Measurements from ENCODE around the gene ADAMTS9.

ADAMTS9 gene

GRCh38 chr3:64675687-64676247, 12.0 kb downstream of the ADAMTS9 start:
- no peak for DNase-seq (ENCODE audit: low spot score)
- TF ChIP-seq, protein P1, sequence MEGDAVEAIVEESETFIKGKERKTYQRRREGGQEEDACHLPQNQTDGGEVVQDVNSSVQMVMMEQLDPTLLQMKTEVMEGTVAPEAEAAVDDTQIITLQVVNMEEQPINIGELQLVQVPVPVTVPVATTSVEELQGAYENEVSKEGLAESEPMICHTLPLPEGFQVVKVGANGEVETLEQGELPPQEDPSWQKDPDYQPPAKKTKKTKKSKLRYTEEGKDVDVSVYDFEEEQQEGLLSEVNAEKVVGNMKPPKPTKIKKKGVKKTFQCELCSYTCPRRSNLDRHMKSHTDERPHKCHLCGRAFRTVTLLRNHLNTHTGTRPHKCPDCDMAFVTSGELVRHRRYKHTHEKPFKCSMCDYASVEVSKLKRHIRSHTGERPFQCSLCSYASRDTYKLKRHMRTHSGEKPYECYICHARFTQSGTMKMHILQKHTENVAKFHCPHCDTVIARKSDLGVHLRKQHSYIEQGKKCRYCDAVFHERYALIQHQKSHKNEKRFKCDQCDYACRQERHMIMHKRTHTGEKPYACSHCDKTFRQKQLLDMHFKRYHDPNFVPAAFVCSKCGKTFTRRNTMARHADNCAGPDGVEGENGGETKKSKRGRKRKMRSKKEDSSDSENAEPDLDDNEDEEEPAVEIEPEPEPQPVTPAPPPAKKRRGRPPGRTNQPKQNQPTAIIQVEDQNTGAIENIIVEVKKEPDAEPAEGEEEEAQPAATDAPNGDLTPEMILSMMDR (IDR thresholded peaks at IDR 0.05; ENCODE audit: extremely low read depth, missing control alignments), result no peak

- no peak for DNase-seq (ENCODE audit: low spot score)
- TF ChIP-seq, protein P1 (IDR thresholded peaks at IDR 0.05; ENCODE audit: extremely low read depth, missing control alignments), result no peak
Measured at GRCh38 chr3:64674591-64675076, 13.2 kb downstream of the ADAMTS9 start.

GRCh38 chr3:64673159-64673715, 14.6 kb downstream of the ADAMTS9 start:
- DNase-seq (ENCODE audit: low spot score), result no peak
- TF ChIP-seq, protein P1 (IDR thresholded peaks at IDR 0.05; ENCODE audit: extremely low read depth, missing control alignments), result no peak

DNA sequence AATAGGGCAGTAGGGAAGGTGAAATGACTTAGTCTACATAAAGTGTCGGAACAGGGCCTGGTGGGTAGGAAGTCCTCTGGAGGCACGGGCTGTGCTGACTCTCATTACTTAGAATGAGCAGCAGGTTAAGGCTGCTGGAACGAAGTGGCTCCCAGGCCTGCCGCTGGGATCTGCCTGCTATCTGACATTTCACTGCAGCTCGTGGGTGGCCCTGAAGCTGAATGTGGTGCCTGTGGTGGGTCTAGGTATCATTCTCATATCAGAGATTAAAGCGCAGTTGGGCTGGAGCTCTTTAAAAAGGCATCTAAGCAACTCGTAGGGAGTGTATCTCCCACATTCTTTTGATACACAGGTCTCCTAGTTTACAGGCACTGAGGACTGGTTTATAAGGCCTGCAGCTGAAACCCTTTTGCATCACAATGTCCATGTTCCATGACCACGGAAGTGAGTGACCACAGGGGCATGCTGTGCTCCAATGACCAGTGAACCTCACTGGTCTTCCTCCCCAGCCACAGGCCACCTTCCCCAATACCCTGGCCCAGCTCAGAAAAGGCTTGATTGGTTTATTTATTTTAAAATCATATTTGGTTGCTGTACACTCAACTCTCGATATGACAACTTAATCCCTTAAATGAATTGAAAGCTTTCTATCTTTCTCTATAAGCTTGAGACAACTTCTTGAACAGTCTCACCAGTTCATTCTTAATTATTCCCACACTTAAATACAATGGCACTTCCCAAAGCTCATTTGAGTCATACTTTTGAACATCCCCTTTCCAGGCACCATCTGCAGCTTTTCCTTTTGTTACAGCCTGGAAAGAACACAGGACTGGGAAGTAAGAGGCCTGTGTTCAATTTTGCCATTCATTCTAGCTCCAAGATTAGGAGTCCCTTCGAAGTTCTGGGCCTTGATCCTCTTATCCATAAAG, 19.0 kb downstream of the ADAMTS9 start:
- no peak for DNase-seq (ENCODE audit: low spot score)
- TF ChIP-seq, protein P1 (IDR thresholded peaks at IDR 0.05; ENCODE audit: extremely low read depth, missing control alignments), result no peak

DNA sequence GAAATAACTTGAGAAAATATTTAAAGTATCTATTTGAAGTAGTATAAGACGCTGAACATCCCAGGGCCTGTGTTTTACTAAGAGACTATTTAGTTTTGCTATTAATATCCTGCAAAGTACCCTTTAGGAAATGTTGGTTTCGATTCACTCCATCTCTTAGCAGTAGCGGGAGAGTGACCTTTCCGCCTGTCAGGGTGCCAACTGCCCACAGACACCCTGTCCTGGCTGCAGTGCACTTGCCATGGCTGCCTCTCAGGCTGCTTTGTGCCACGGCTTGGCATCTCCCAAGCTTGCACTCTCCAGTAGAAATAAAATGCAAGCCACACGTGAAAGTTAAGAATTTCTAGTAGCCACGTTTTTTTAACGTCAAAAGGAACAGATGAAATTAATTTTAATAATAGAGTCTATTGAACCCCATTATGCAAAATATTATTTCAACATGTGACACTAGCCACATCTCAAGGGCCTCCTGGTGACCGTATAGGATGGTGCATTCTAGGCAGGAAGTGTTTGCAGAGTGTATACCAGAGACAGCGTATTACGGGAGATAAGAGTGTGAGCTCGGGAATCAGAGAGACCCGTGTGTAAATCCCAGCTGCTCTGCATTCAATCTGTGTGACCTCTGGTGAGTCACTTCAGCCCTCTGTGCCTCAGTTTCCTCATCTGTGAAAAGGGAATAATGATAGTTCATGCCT, 19.8 kb downstream of the ADAMTS9 start:
- TF ChIP-seq, protein P1 (IDR thresholded peaks at IDR 0.05; ENCODE audit: extremely low read depth, missing control alignments), result no peak
- DNase-seq (ENCODE audit: low spot score), result no peak

DNA sequence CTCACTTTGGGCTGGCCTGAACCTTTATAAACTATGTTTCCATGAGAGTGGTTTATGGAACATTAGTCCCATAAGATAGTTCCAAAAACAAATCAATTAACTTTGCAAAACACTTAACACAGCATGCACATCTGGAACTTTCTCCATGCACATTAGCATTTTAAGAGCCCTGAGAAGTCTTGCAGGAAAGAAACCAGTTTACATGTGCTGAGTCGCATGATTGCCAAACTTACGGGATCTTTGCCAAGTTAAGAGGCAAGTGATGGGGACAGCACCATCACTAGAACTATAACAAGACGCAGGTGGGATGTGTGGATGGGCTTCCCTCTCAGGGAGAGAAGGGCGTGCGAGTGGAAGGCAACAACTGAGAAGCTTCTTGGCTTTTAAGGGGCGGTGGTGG, 20.7 kb downstream of the ADAMTS9 start:
- TF ChIP-seq, protein P1 (IDR thresholded peaks at IDR 0.05; ENCODE audit: extremely low read depth, missing control alignments), result no peak
- no peak for DNase-seq (ENCODE audit: low spot score)

All from GM20000 (cell line).